ENCODE measurements around the gene AKAP9.

- no peak for TF ChIP-seq CTCF (IDR thresholded peaks at IDR 0.05; ENCODE audit: insufficient read depth, low read length)
- no peak for TF ChIP-seq POLR2AphosphoS5 (IDR thresholded peaks at IDR 0.05; ENCODE audit: low read depth)
- no peak for TF ChIP-seq GABPA (IDR thresholded peaks at IDR 0.05; ENCODE audit: low read depth)
- TF ChIP-seq REST (IDR thresholded peaks at IDR 0.05; ENCODE audit: insufficient replicate concordance, low read depth), result no peak
- no peak for TF ChIP-seq SPI1 (IDR thresholded peaks at IDR 0.05; ENCODE audit: borderline replicate concordance, low read depth)
Observed at GRCh38 chr7:92075455-92076158, 134.9 kb downstream of the AKAP9 start.

Data from HL-60 (cell line).